Measurements from ENCODE around the gene TTC39B.
A peak's percentile ranks its signal among the peaks of the same experiment; 100 is the strongest.

The TTC39B gene

GRCh38 chr9:15282567-15283285 is 24.3 kb downstream of the TTC39B start:
- Histone ChIP-seq H3K4me1 (ENCODE audit: control insufficient read depth, insufficient read depth, low read length) (peaks cover 17% of the 10 kb centered on the region; the same call in 1 of the 2 replicates), H3K9me3 (ENCODE audit: control insufficient read depth, insufficient read depth, low read length) (no peaks in the 10 kb centered on the region), H3K36me3 (ENCODE audit: control insufficient read depth, insufficient read depth, low read length) (no peaks in the 10 kb centered on the region), H3K27ac (ENCODE audit: low read depth, low read length) (no peak overlapping the region), H3K27me3 (ENCODE audit: control insufficient read depth, insufficient read depth, low read length) (no peaks in the 10 kb centered on the region), H3K9ac (ENCODE audit: low read depth, low read length) (no peak overlapping the region), H3K4me3 (ENCODE audit: low read depth, low read length) (no peak overlapping the region)

- Histone ChIP-seq H3K9me3 (ENCODE audit: control insufficient read depth, insufficient read depth, low read length) (no peaks in the 10 kb centered on the region), H3K27ac (ENCODE audit: low read depth, low read length) (no peak overlapping the region), H3K4me3 (ENCODE audit: low read depth, low read length) (no peak overlapping the region), H3K9ac (ENCODE audit: low read depth, low read length) (no peak overlapping the region), H3K36me3 (ENCODE audit: control insufficient read depth, insufficient read depth, low read length) (no peaks in the 10 kb centered on the region), H3K4me1 (ENCODE audit: control insufficient read depth, insufficient read depth, low read length) (peaks cover 19% of the 10 kb centered on the region; the same call in 1 of the 2 replicates), H3K27me3 (ENCODE audit: control insufficient read depth, insufficient read depth, low read length) (no peaks in the 10 kb centered on the region)
Observed at GRCh38 chr9:15280647-15281046, 26.4 kb downstream of the TTC39B start.

GRCh38 chr9:15278839-15279238 is 28.2 kb downstream of the TTC39B start:
- no peak overlapping the region for H3K27ac ChIP-seq (ENCODE audit: low read depth, low read length)
- H3K4me1 ChIP-seq (ENCODE audit: control insufficient read depth, insufficient read depth, low read length), result peaks cover 29% of the 10 kb centered on the region
- H3K9ac ChIP-seq (ENCODE audit: low read depth, low read length), result no peak overlapping the region
- H3K4me3 ChIP-seq (ENCODE audit: low read depth, low read length), result no peak overlapping the region
- no peaks in the 10 kb centered on the region for H3K36me3 ChIP-seq (ENCODE audit: control insufficient read depth, insufficient read depth, low read length)
- no peaks in the 10 kb centered on the region for H3K27me3 ChIP-seq (ENCODE audit: control insufficient read depth, insufficient read depth, low read length)
- no peaks in the 10 kb centered on the region for H3K9me3 ChIP-seq (ENCODE audit: control insufficient read depth, insufficient read depth, low read length)

- no peak overlapping the region for H3K4me3 ChIP-seq (ENCODE audit: low read depth, low read length)
- H3K9me3 ChIP-seq (ENCODE audit: control insufficient read depth, insufficient read depth, low read length), result no peaks in the 10 kb centered on the region
- H3K27ac ChIP-seq (ENCODE audit: low read depth, low read length), result no peak overlapping the region
- H3K36me3 ChIP-seq (ENCODE audit: control insufficient read depth, insufficient read depth, low read length), result no peaks in the 10 kb centered on the region
- peaks cover 31% of the 10 kb centered on the region for H3K4me1 ChIP-seq (ENCODE audit: control insufficient read depth, insufficient read depth, low read length)
- H3K27me3 ChIP-seq (ENCODE audit: control insufficient read depth, insufficient read depth, low read length), result no peaks in the 10 kb centered on the region
- no peak overlapping the region for H3K9ac ChIP-seq (ENCODE audit: low read depth, low read length)
Observed at GRCh38 chr9:15278091-15278687, 28.8 kb downstream of the TTC39B start.

GRCh38 chr9:15277400-15278090 is 29.5 kb downstream of the TTC39B start:
- Histone ChIP-seq H3K4me3 (ENCODE audit: low read depth, low read length) (no peak overlapping the region), H3K27ac (ENCODE audit: low read depth, low read length) (peak overlapping the region; percentile 45), H3K36me3 (ENCODE audit: control insufficient read depth, insufficient read depth, low read length) (no peaks in the 10 kb centered on the region), H3K27me3 (ENCODE audit: control insufficient read depth, insufficient read depth, low read length) (no peaks in the 10 kb centered on the region), H3K9ac (ENCODE audit: low read depth, low read length) (no peak overlapping the region), H3K9me3 (ENCODE audit: control insufficient read depth, insufficient read depth, low read length) (no peaks in the 10 kb centered on the region), H3K4me1 (ENCODE audit: control insufficient read depth, insufficient read depth, low read length) (peaks cover 31% of the 10 kb centered on the region)

GRCh38 chr9:15276328-15276938 is 30.6 kb downstream of the TTC39B start:
- Histone ChIP-seq H3K27ac (ENCODE audit: low read depth, low read length) (no peak overlapping the region), H3K36me3 (ENCODE audit: control insufficient read depth, insufficient read depth, low read length) (no peaks in the 10 kb centered on the region), H3K4me1 (ENCODE audit: control insufficient read depth, insufficient read depth, low read length) (peaks cover 28% of the 10 kb centered on the region), H3K9ac (ENCODE audit: low read depth, low read length) (no peak overlapping the region), H3K27me3 (ENCODE audit: control insufficient read depth, insufficient read depth, low read length) (no peaks in the 10 kb centered on the region), H3K9me3 (ENCODE audit: control insufficient read depth, insufficient read depth, low read length) (no peaks in the 10 kb centered on the region), H3K4me3 (ENCODE audit: low read depth, low read length) (no peak overlapping the region)

GRCh38 chr9:15274425-15274824 is 32.6 kb downstream of the TTC39B start:
- Histone ChIP-seq H3K9me3 (ENCODE audit: control insufficient read depth, insufficient read depth, low read length) (no peaks in the 10 kb centered on the region), H3K9ac (ENCODE audit: low read depth, low read length) (no peak overlapping the region), H3K4me1 (ENCODE audit: control insufficient read depth, insufficient read depth, low read length) (peaks cover 17% of the 10 kb centered on the region)

GRCh38 chr9:15272377-15272928 is 34.6 kb downstream of the TTC39B start:
- Histone ChIP-seq H3K4me3 (ENCODE audit: low read depth, low read length) (no peak overlapping the region), H3K27me3 (ENCODE audit: control insufficient read depth, insufficient read depth, low read length) (no peaks in the 10 kb centered on the region), H3K9ac (ENCODE audit: low read depth, low read length) (no peak overlapping the region), H3K36me3 (ENCODE audit: control insufficient read depth, insufficient read depth, low read length) (no peaks in the 10 kb centered on the region), H3K9me3 (ENCODE audit: control insufficient read depth, insufficient read depth, low read length) (no peaks in the 10 kb centered on the region), H3K4me1 (ENCODE audit: control insufficient read depth, insufficient read depth, low read length) (peaks cover 13% of the 10 kb centered on the region), H3K27ac (ENCODE audit: low read depth, low read length) (no peak overlapping the region)

More at GRCh38 chr9:15274425-15274824, 32.6 kb downstream of the TTC39B start:
- Histone ChIP-seq H3K27ac (ENCODE audit: low read depth, low read length) (no peak overlapping the region), H3K36me3 (ENCODE audit: control insufficient read depth, insufficient read depth, low read length) (no peaks in the 10 kb centered on the region), H3K4me3 (ENCODE audit: low read depth, low read length) (no peak overlapping the region), H3K27me3 (ENCODE audit: control insufficient read depth, insufficient read depth, low read length) (no peaks in the 10 kb centered on the region)

GRCh38 chr9:15271403-15271802 is 35.6 kb downstream of the TTC39B start:
- no peaks in the 10 kb centered on the region; the same call in 1 of the 2 replicates for H3K9me3 ChIP-seq (ENCODE audit: control insufficient read depth, insufficient read depth, low read length)
- H3K4me1 ChIP-seq (ENCODE audit: control insufficient read depth, insufficient read depth, low read length), result peaks cover 13% of the 10 kb centered on the region
- H3K9ac ChIP-seq (ENCODE audit: low read depth, low read length), result no peak overlapping the region
- H3K36me3 ChIP-seq (ENCODE audit: control insufficient read depth, insufficient read depth, low read length), result no peaks in the 10 kb centered on the region
- no peak overlapping the region for H3K27ac ChIP-seq (ENCODE audit: low read depth, low read length)
- no peaks in the 10 kb centered on the region for H3K27me3 ChIP-seq (ENCODE audit: control insufficient read depth, insufficient read depth, low read length)
- H3K4me3 ChIP-seq (ENCODE audit: low read depth, low read length), result no peak overlapping the region

GRCh38 chr9:15268782-15269181 is 38.2 kb downstream of the TTC39B start:
- H3K27ac ChIP-seq (ENCODE audit: low read depth, low read length), result no peak overlapping the region
- H3K27me3 ChIP-seq (ENCODE audit: control insufficient read depth, insufficient read depth, low read length), result no peaks in the 10 kb centered on the region
- H3K9ac ChIP-seq (ENCODE audit: low read depth, low read length), result no peak overlapping the region
- H3K4me1 ChIP-seq (ENCODE audit: control insufficient read depth, insufficient read depth, low read length), result peaks cover 2% of the 10 kb centered on the region; the same call in 1 of the 2 replicates
- H3K9me3 ChIP-seq (ENCODE audit: control insufficient read depth, insufficient read depth, low read length), result no peaks in the 10 kb centered on the region; the same call in 1 of the 2 replicates
- H3K36me3 ChIP-seq (ENCODE audit: control insufficient read depth, insufficient read depth, low read length), result no peaks in the 10 kb centered on the region
- no peak overlapping the region for H3K4me3 ChIP-seq (ENCODE audit: low read depth, low read length)
